Stimulated activated CD8-positive, alpha-beta memory T cell treated with anti-CD3 and anti-CD28 coated beads, Interleukin-12 subunit alpha, Interleukin-12 subunit beta, amount 100 ng/mL, for 24 hours (primary cell): ENCODE results near the gene UBE2E2.

Experiments used
- DNase-seq: peaks from one replicate; pipeline ENCODE4 v3.0.0-alpha.2; 2020; ENCODE audit errors: extremely low read depth

UBE2E2 gene

GRCh38 chr3:23193831-23194230 is 9.3 kb upstream of the UBE2E2 start:
- no peak for DNase-seq

- DNase-seq = no peak
These were observed 4.3 kb upstream of the UBE2E2 start for GRCh38 chr3:23198801-23199200.

- DNase-seq = no peak
These were observed 3.5 kb upstream of the UBE2E2 start for GRCh38 chr3:23199649-23200048.

- no peak for DNase-seq
These were observed 1.8 kb upstream of the UBE2E2 start for GRCh38 chr3:23201154-23201838.

GRCh38 chr3:23202203-23202920 is 765 bp upstream of the UBE2E2 start:
- DNase-seq = no peak

- DNase-seq = no peak
These were observed 692 bp downstream of the UBE2E2 start for GRCh38 chr3:23203708-23204330.

- DNase-seq = no peak
These were observed 3.2 kb downstream of the UBE2E2 start for GRCh38 chr3:23206366-23206765.

GRCh38 chr3:23209103-23209502 is 6.0 kb downstream of the UBE2E2 start:
- DNase-seq = no peak

GRCh38 chr3:23209747-23210487 is 6.8 kb downstream of the UBE2E2 start:
- DNase-seq = no peak

- no peak for DNase-seq
These were observed 10.7 kb downstream of the UBE2E2 start for GRCh38 chr3:23213813-23214212.

GRCh38 chr3:23217872-23218554 is 14.9 kb downstream of the UBE2E2 start:
- DNase-seq = no peak

GRCh38 chr3:23219117-23219516 is 16.0 kb downstream of the UBE2E2 start:
- no peak for DNase-seq

GRCh38 chr3:23219552-23219951 is 16.4 kb downstream of the UBE2E2 start:
- DNase-seq = no peak

- no peak for DNase-seq
These were observed 18.0 kb downstream of the UBE2E2 start for GRCh38 chr3:23221136-23221535.

GRCh38 chr3:23232016-23232415 is 28.9 kb downstream of the UBE2E2 start:
- no peak for DNase-seq

GRCh38 chr3:23232854-23233253 is 29.7 kb downstream of the UBE2E2 start:
- no peak for DNase-seq

GRCh38 chr3:23235264-23235663 is 32.1 kb downstream of the UBE2E2 start:
- DNase-seq = no peak

GRCh38 chr3:23236890-23237289 is 33.8 kb downstream of the UBE2E2 start:
- no peak for DNase-seq

GRCh38 chr3:23238156-23238555 is 35.0 kb downstream of the UBE2E2 start:
- no peak for DNase-seq

GRCh38 chr3:23238578-23238977 is 35.5 kb downstream of the UBE2E2 start:
- DNase-seq = no peak

- no peak for DNase-seq
These were observed 36.3 kb downstream of the UBE2E2 start for GRCh38 chr3:23239211-23240068.
